SK-N-MC (cell line): ENCODE data around the gene OLFM4.

Experiments used
- EZH2 ChIP-seq: fragments of 200-600 bp; sonication (generic); IDR thresholded peaks from one replicate; pipeline ENCODE4 v1.6.1; 2017; ENCODE audit warnings: antibody characterized with exemption
- POLR2AphosphoS5 ChIP-seq: IDR thresholded peaks from 2 replicates; pipeline ENCODE4 v1.6.1; 2012; ENCODE audit warnings: mild to moderate bottlenecking, low read depth, low read length, borderline replicate concordance

- TF ChIP-seq EZH2 (no peak), POLR2AphosphoS5 (no peak)
Observed at GRCh38 chr13:53017433-53017970, 11.1 kb upstream of the OLFM4 start.
